Rectal smooth muscle tissue (tissue), 1 donor: Measurements from ENCODE around the gene HS6ST3.

Source experiments
- H3K27ac ChIP-seq: one replicate; pipeline ENCODE4 v1.7.0; 2013; ENCODE audit warnings: low read depth, low read length, inconsistent platforms
- H3K27me3 ChIP-seq: one replicate; pipeline ENCODE4 v1.7.0; 2013; ENCODE audit warnings: low read length; ENCODE audit not compliant: control insufficient read depth, insufficient read depth
- H3K36me3 ChIP-seq: one replicate; pipeline ENCODE4 v1.7.0; 2013; ENCODE audit warnings: low read length; ENCODE audit not compliant: control insufficient read depth, insufficient read depth
- H3K4me1 ChIP-seq: one replicate; pipeline ENCODE4 v1.7.0; 2013; ENCODE audit warnings: low read length; ENCODE audit not compliant: control insufficient read depth, insufficient read depth
- H3K4me3 ChIP-seq: one replicate; pipeline ENCODE4 v1.7.0; 2013; ENCODE audit warnings: low read length
- H3K9ac ChIP-seq: one replicate; pipeline ENCODE4 v1.7.0; 2013; ENCODE audit warnings: low read length

Gene HS6ST3

GRCh38 chr13:96221471-96221870, 131.6 kb downstream of the HS6ST3 start:
- Histone ChIP-seq H3K9ac (no peak overlapping the region), H3K4me3 (no peak overlapping the region), H3K27ac (no peak overlapping the region)

GRCh38 chr13:96223231-96223630, 133.3 kb downstream of the HS6ST3 start:
- H3K4me1 ChIP-seq, result peaks cover 2% of the 10 kb centered on the region
- no peaks in the 10 kb centered on the region for H3K27me3 ChIP-seq
- no peak overlapping the region for H3K4me3 ChIP-seq
- H3K27ac ChIP-seq, result no peak overlapping the region
- no peaks in the 10 kb centered on the region for H3K36me3 ChIP-seq
- no peak overlapping the region for H3K9ac ChIP-seq

More at GRCh38 chr13:96221471-96221870, 131.6 kb downstream of the HS6ST3 start:
- H3K4me1 ChIP-seq, result peaks cover 2% of the 10 kb centered on the region
- H3K36me3 ChIP-seq, result no peaks in the 10 kb centered on the region
- H3K27me3 ChIP-seq, result no peaks in the 10 kb centered on the region

GRCh38 chr13:96229356-96229755, 139.4 kb downstream of the HS6ST3 start:
- no peaks in the 10 kb centered on the region for H3K4me1 ChIP-seq
- H3K4me3 ChIP-seq, result no peak overlapping the region
- no peak overlapping the region for H3K27ac ChIP-seq
- H3K36me3 ChIP-seq, result no peaks in the 10 kb centered on the region
- H3K9ac ChIP-seq, result no peak overlapping the region
- H3K27me3 ChIP-seq, result no peaks in the 10 kb centered on the region

- Histone ChIP-seq H3K4me1 (no peaks in the 10 kb centered on the region), H3K27ac (no peak overlapping the region), H3K9ac (no peak overlapping the region), H3K4me3 (no peak overlapping the region), H3K36me3 (no peaks in the 10 kb centered on the region), H3K27me3 (no peaks in the 10 kb centered on the region)
Measured at GRCh38 chr13:96238241-96238640, 148.3 kb downstream of the HS6ST3 start.

- H3K4me1 ChIP-seq, result no peaks in the 10 kb centered on the region
- H3K9ac ChIP-seq, result no peak overlapping the region
- no peaks in the 10 kb centered on the region for H3K27me3 ChIP-seq
- H3K27ac ChIP-seq, result no peak overlapping the region
- no peaks in the 10 kb centered on the region for H3K36me3 ChIP-seq
- no peak overlapping the region for H3K4me3 ChIP-seq
Measured at GRCh38 chr13:96238861-96239260, 149.0 kb downstream of the HS6ST3 start.

GRCh38 chr13:96243376-96243775, 153.5 kb downstream of the HS6ST3 start:
- H3K36me3 ChIP-seq, result no peaks in the 10 kb centered on the region
- no peaks in the 10 kb centered on the region for H3K4me1 ChIP-seq
- no peaks in the 10 kb centered on the region for H3K27me3 ChIP-seq
- no peak overlapping the region for H3K4me3 ChIP-seq
- no peak overlapping the region for H3K9ac ChIP-seq
- no peak overlapping the region for H3K27ac ChIP-seq

- Histone ChIP-seq H3K27ac (no peak overlapping the region), H3K4me1 (no peaks in the 10 kb centered on the region)
Measured at GRCh38 chr13:96248103-96248502, 158.2 kb downstream of the HS6ST3 start.

GRCh38 chr13:96248996-96249395, 159.1 kb downstream of the HS6ST3 start:
- no peaks in the 10 kb centered on the region for H3K36me3 ChIP-seq
- no peaks in the 10 kb centered on the region for H3K27me3 ChIP-seq
- no peak overlapping the region for H3K9ac ChIP-seq

More at GRCh38 chr13:96248103-96248502, 158.2 kb downstream of the HS6ST3 start:
- Histone ChIP-seq H3K27me3 (no peaks in the 10 kb centered on the region), H3K4me3 (no peak overlapping the region), H3K36me3 (no peaks in the 10 kb centered on the region), H3K9ac (no peak overlapping the region)

GRCh38 chr13:96252903-96253302, 163.0 kb downstream of the HS6ST3 start:
- H3K9ac ChIP-seq, result no peak overlapping the region
- no peaks in the 10 kb centered on the region for H3K36me3 ChIP-seq
- H3K27me3 ChIP-seq, result no peaks in the 10 kb centered on the region
- no peak overlapping the region for H3K4me3 ChIP-seq
- H3K4me1 ChIP-seq, result no peaks in the 10 kb centered on the region
- no peak overlapping the region for H3K27ac ChIP-seq

More at GRCh38 chr13:96248996-96249395, 159.1 kb downstream of the HS6ST3 start:
- Histone ChIP-seq H3K27ac (no peak overlapping the region), H3K4me3 (no peak overlapping the region), H3K4me1 (no peaks in the 10 kb centered on the region)

- Histone ChIP-seq H3K27ac (no peak overlapping the region), H3K36me3 (no peaks in the 10 kb centered on the region), H3K9ac (no peak overlapping the region), H3K27me3 (no peaks in the 10 kb centered on the region), H3K4me1 (peaks cover 3% of the 10 kb centered on the region), H3K4me3 (no peak overlapping the region)
Measured at GRCh38 chr13:96273196-96273595, 183.3 kb downstream of the HS6ST3 start.

GRCh38 chr13:96274046-96274445, 184.1 kb downstream of the HS6ST3 start:
- Histone ChIP-seq H3K4me3 (no peak overlapping the region), H3K4me1 (peaks cover 3% of the 10 kb centered on the region), H3K27me3 (no peaks in the 10 kb centered on the region), H3K27ac (no peak overlapping the region), H3K9ac (no peak overlapping the region), H3K36me3 (no peaks in the 10 kb centered on the region)

GRCh38 chr13:96279904-96280303, 190.0 kb downstream of the HS6ST3 start:
- Histone ChIP-seq H3K27me3 (no peaks in the 10 kb centered on the region), H3K27ac (no peak overlapping the region), H3K4me3 (no peak overlapping the region)

GRCh38 chr13:96284971-96285370, 195.1 kb downstream of the HS6ST3 start:
- no peak overlapping the region for H3K4me3 ChIP-seq
- no peaks in the 10 kb centered on the region for H3K36me3 ChIP-seq
- no peaks in the 10 kb centered on the region for H3K27me3 ChIP-seq
- no peak overlapping the region for H3K27ac ChIP-seq
- H3K9ac ChIP-seq, result no peak overlapping the region
- H3K4me1 ChIP-seq, result no peaks in the 10 kb centered on the region

More at GRCh38 chr13:96279904-96280303, 190.0 kb downstream of the HS6ST3 start:
- H3K4me1 ChIP-seq, result peaks cover 3% of the 10 kb centered on the region
- H3K9ac ChIP-seq, result no peak overlapping the region
- no peaks in the 10 kb centered on the region for H3K36me3 ChIP-seq
